Heart left ventricle (tissue), 13 donors: Measurements from ENCODE around the gene NANOS1.

Experiments
- CTCF ChIP-seq, 12 donors: fragments of 200-600 bp; sonication (generic) in 4 of 12; IDR thresholded peaks; one replicate each; pipeline versions ENCODE4 v1.5.0 to v1.8.0; 2018 to 2022; ENCODE audit warnings: antibody characterized with exemption in 12 of 12, mild to moderate bottlenecking in 5 of 12
- POLR2A ChIP-seq, 2 donors: fragments of 450-650 bp; IDR thresholded peaks; one replicate each; pipeline ENCODE4 v1.6.1; 2017; ENCODE audit warnings: antibody characterized with exemption in 2 of 2, mild to moderate bottlenecking in 2 of 2, moderate library complexity in 2 of 2
- donor health status: ischemic (EF 13 %, LVEDD 7.1; RV severe dilation, severe dysfunction).
- donor health status: DM: no; HTN: yes; CAD: no.
- donor health status: DM: no; HTN: no; CAD: no.
- donor health status: ischemic (EF 25% LVEDD 6.9; RV normal size, moderate dysfunction).
- donor health status: ischemic (EF 25% LVEDD 5.7; RV mildly dilated, moderate dysfunction).
- donor health status: ischemic (EF 35%, LVEDD 5.7; RV mildly dilated, moderate dysfunction).
- donor health status: nonischemic (EF 11% LVEDD 7.7; RV severe dilation, severe dysfunction).
- donor health status: DM: yes; HTN: yes; CAD: no.
- donor health status: PGD.
- donor health status: ischemic (EF 29% LVEDD 5.4; RV normal size, mild dysfunction).
- donor health status: nonischemic (EF 23%, LVEDD 6.1; RV moderate dilation, normal function).

GRCh38 chr10:119003572-119004289, 25.8 kb upstream of the NANOS1 start:
- TF ChIP-seq CTCF (IDR thresholded peaks at IDR 0.05) (no peak), POLR2A (IDR thresholded peaks at IDR 0.05) (no peak)
